EL (cell line): ENCODE results near the gene VGLL4.
"Not testable (repeated sequence)": the region's sequence is repeated elsewhere in the genome, so short reads cannot be mapped to it uniquely, and the experiment has no call there.

Experiments used
- DNase-seq: peaks from one replicate; pipeline ENCODE4 v3.0.0-alpha.2; 2016

Gene VGLL4

GRCh38 chr3:11604139-11604892 lies 39.4 kb downstream of the VGLL4 start:
- DNase-seq: peak; percentile 86

GRCh38 chr3:11603628-11604027 lies 40.1 kb downstream of the VGLL4 start:
- peak; percentile 68 for DNase-seq

GRCh38 chr3:11602886-11603527 lies 40.7 kb downstream of the VGLL4 start:
- no peak for DNase-seq

GRCh38 chr3:11602239-11602840 lies 41.4 kb downstream of the VGLL4 start:
- DNase-seq: no peak

GRCh38 chr3:11601446-11602238 lies 42.1 kb downstream of the VGLL4 start:
- no peak for DNase-seq

- DNase-seq: peak; percentile 99
Observed at GRCh38 chr3:11600501-11601282, 43.0 kb downstream of the VGLL4 start.

- DNase-seq: no peak
Observed at GRCh38 chr3:11596387-11596786, 47.3 kb downstream of the VGLL4 start.

GRCh38 chr3:11595024-11595423 lies 48.7 kb downstream of the VGLL4 start:
- DNase-seq: not testable (repeated sequence)

GRCh38 chr3:11593318-11594034 lies 50.2 kb downstream of the VGLL4 start:
- no peak for DNase-seq

- peak; percentile 53 for DNase-seq
Observed at GRCh38 chr3:11592445-11593298, 51.0 kb downstream of the VGLL4 start.

GRCh38 chr3:11591391-11592282 lies 52.1 kb downstream of the VGLL4 start:
- peak; percentile 72 for DNase-seq

GRCh38 chr3:11591002-11591355 lies 52.7 kb downstream of the VGLL4 start:
- peak; percentile 61 for DNase-seq

GRCh38 chr3:11589706-11590105 lies 54.0 kb downstream of the VGLL4 start:
- no peak for DNase-seq

GRCh38 chr3:11588755-11589154 lies 55.0 kb downstream of the VGLL4 start:
- no peak for DNase-seq

- DNase-seq: no peak
Observed at GRCh38 chr3:11588338-11588737, 55.4 kb downstream of the VGLL4 start.

- peak; percentile 39 for DNase-seq
Observed at GRCh38 chr3:11587766-11588165, 55.9 kb downstream of the VGLL4 start.

GRCh38 chr3:11584570-11584969 lies 59.1 kb downstream of the VGLL4 start:
- DNase-seq: no peak

GRCh38 chr3:11583638-11584046 lies 60.1 kb downstream of the VGLL4 start:
- no peak for DNase-seq

GRCh38 chr3:11583235-11583634 lies 60.5 kb downstream of the VGLL4 start:
- no peak for DNase-seq
